ENCODE measurements around the gene ADAM8.

DNA sequence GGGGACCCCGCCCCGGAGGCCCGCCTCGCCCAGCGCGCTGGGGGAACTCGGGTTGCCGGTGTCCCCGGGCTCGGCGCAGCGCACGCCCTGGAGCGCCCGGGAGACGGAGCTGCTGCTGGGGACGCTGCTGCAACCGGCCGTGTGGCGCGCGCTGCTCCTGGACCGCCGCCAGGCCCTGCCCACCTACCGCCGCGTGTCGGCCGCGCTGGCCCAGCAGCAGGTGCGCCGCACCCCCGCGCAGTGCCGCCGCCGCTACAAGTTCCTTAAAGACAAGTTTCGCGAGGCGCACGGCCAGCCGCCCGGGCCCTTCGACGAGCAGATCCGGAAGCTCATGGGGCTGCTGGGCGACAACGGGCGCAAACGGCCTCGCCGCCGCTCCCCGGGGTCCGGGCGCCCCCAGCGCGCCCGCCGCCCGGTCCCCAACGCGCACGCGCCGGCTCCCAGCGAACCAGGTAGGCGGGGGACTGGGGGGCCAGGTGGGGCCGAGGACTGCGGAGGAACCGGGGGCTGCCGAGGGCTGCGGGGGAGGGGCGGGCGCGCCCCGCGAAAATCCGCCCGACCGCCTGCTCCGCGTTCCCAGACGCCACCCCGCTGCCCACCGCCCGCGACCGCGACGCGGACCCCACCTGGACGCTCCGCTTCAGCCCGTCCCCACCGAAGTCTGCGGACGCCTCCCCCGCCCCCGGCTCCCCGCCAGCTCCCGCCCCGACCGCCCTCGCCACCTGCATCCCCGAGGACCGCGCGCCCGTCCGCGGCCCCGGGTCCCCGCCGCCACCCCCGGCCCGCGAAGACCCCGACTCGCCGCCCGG is 46.1 kb downstream of the ADAM8 start:
- TF ChIP-seq POLR2A (IDR thresholded peaks at IDR 0.05) = no peak
- TF ChIP-seq CTCF (IDR thresholded peaks at IDR 0.05) = no peak
